HepG2 (cell line): ENCODE results near the gene TTC28. TPM values are rescaled to one million over a fixed set of nuclear protein-coding genes. Genes with fewer than 3 reads are reported as not detected.

Source experiments
- AGO2 ChIP-seq: fragments of 200-400 bp; formaldehyde crosslinking; optimal IDR thresholded peaks from 2 replicates; pipeline ENCODE3; 2017; ENCODE audit warnings: mild to moderate bottlenecking, low read depth, low read length, moderate library complexity
- CAMTA2 ChIP-seq: sonication (generic); formaldehyde crosslinking; IDR thresholded peaks from 2 replicates; pipeline ENCODE4 v1.4.0; 2020; ENCODE audit warnings: mild to moderate bottlenecking, missing genetic modification reagents, borderline replicate concordance
- FLYWCH1 ChIP-seq: sonication (generic); formaldehyde crosslinking; IDR thresholded peaks from 2 replicates; pipeline ENCODE4 v1.8.1; 2023; ENCODE audit warnings: mild to moderate bottlenecking, missing genetic modification reagents
- HNRNPK ChIP-seq: fragments of 200-400 bp; formaldehyde crosslinking; IDR thresholded peaks from 2 replicates; pipeline ENCODE4 v1.6.1; 2018; ENCODE audit warnings: low read length, low read depth, moderate library complexity, mild to moderate bottlenecking; ENCODE audit not compliant: poor library complexity, severe bottlenecking
- JUND ChIP-seq: sonication (generic); formaldehyde crosslinking; IDR thresholded peaks from 2 replicates; pipeline ENCODE4 v1.8.0; 2022; ENCODE audit warnings: mild to moderate bottlenecking, missing genetic modification reagents
- KDM1A ChIP-seq: IDR thresholded peaks from 2 replicates; pipeline ENCODE4 v1.6.1; 2016; ENCODE audit warnings: missing compliant biosample characterization
- KLF9 ChIP-seq: IDR thresholded peaks from 2 replicates; pipeline ENCODE4 v1.6.1; 2016; ENCODE audit warnings: low read depth
- MEIS1 ChIP-seq: sonication (generic); formaldehyde crosslinking; IDR thresholded peaks from 2 replicates; pipeline ENCODE4 v1.9.0; 2021; ENCODE audit warnings: mild to moderate bottlenecking, missing genetic modification reagents, moderate library complexity, borderline replicate concordance
- NFKB2 ChIP-seq: sonication (generic); formaldehyde crosslinking; IDR thresholded peaks from 2 replicates; pipeline ENCODE4 v1.4.0; 2020; ENCODE audit warnings: missing genetic modification reagents, borderline replicate concordance
- SALL1 ChIP-seq: sonication (generic); formaldehyde crosslinking; IDR thresholded peaks from 2 replicates; pipeline ENCODE4 v1.8.0; 2022; ENCODE audit warnings: mild to moderate bottlenecking, missing genetic modification reagents
- SMYD3 ChIP-seq: sonication (generic); formaldehyde crosslinking; IDR thresholded peaks from 2 replicates; pipeline ENCODE4 v1.8.1; 2023; ENCODE audit warnings: mild to moderate bottlenecking, missing genetic modification reagents
- SNAI1 ChIP-seq: sonication (generic); formaldehyde crosslinking; IDR thresholded peaks from 2 replicates; pipeline ENCODE4 v1.5.0; 2020; ENCODE audit warnings: mild to moderate bottlenecking, missing genetic modification reagents, borderline replicate concordance
- YEATS2 ChIP-seq: sonication (generic); formaldehyde crosslinking; IDR thresholded peaks from 2 replicates; pipeline ENCODE4 v1.4.0; 2020; ENCODE audit warnings: missing genetic modification reagents, borderline replicate concordance
- ZBTB33 ChIP-seq: sonication (generic); formaldehyde crosslinking; IDR thresholded peaks from 2 replicates; pipeline ENCODE4 v1.4.0; 2020; ENCODE audit warnings: missing genetic modification reagents
- ZBTB7A ChIP-seq: sonication (generic); formaldehyde crosslinking; IDR thresholded peaks from 2 replicates; pipeline ENCODE4 v1.8.0; 2022; ENCODE audit warnings: mild to moderate bottlenecking, missing genetic modification reagents
- ZMYM3 ChIP-seq: sonication (generic); formaldehyde crosslinking; IDR thresholded peaks from 2 replicates; pipeline ENCODE4 v1.5.1; 2020; ENCODE audit warnings: mild to moderate bottlenecking, missing genetic modification reagents
- ZNF431 ChIP-seq: sonication (generic); formaldehyde crosslinking; IDR thresholded peaks from 2 replicates; pipeline ENCODE4 v1.9.0; 2022; ENCODE audit warnings: missing genetic modification reagents, low read depth, mild to moderate bottlenecking, borderline replicate concordance
- ZNF766 ChIP-seq: sonication (generic); formaldehyde crosslinking; IDR thresholded peaks from 2 replicates; pipeline ENCODE4 v1.5.0; 2020; ENCODE audit warnings: missing genetic modification reagents, borderline replicate concordance
- ZNF839 ChIP-seq: sonication (generic); formaldehyde crosslinking; IDR thresholded peaks from 2 replicates; pipeline ENCODE4 v1.4.0; 2020; ENCODE audit warnings: missing genetic modification reagents, mild to moderate bottlenecking, borderline replicate concordance
- ZSCAN21 ChIP-seq: sonication (generic); formaldehyde crosslinking; IDR thresholded peaks from 2 replicates; pipeline ENCODE4 v1.8.0; 2022; ENCODE audit warnings: mild to moderate bottlenecking, missing genetic modification reagents, moderate library complexity, borderline replicate concordance
- polyA plus RNA-seq, 8 experiments: library from polyadenylated mRNA; depleted of rRNA in 3 of 8; stranded (reverse) in 7 of 8; unstranded in 1 of 8; fragments of >200 nt; fragmentation: Illumina TruSeq in 4 of 8; extraction: Trizol in 4 of 8; gene quantifications; 2 replicates each; pipeline versions ENCODE4 v1.2.1 to v1.2.3, GENCODE V29; 2011 to 2016; ENCODE audit warnings: low read depth in 4 of 8, missing spikeins in 1 of 8, mixed read lengths in 1 of 8; ENCODE audit not compliant: insufficient read depth in 1 of 8
- total RNA-seq, 5 experiments: library from RNA; depleted of rRNA; stranded (reverse); fragments of >200 nt; fragmentation: Illumina TruSeq; extraction: Trizol; gene quantifications; 2 replicates each; pipeline ENCODE4 v1.2.3, GENCODE V29; 2016; ENCODE audit warnings: low read depth in 1 of 5
- TF ChIP-seq, protein P1 (sequence below): sonication (generic); formaldehyde crosslinking; IDR thresholded peaks from 2 replicates; pipeline ENCODE4 v1.5.0; 2020; ENCODE audit warnings: mild to moderate bottlenecking, missing genetic modification reagents, borderline replicate concordance
- TF ChIP-seq, protein P2 (sequence below): sonication (generic); formaldehyde crosslinking; IDR thresholded peaks from 2 replicates; pipeline ENCODE4 v1.5.1; 2020; ENCODE audit warnings: mild to moderate bottlenecking, missing genetic modification reagents

Gene TTC28
- total and polyA plus RNA-seq, 2 of the 13 experiments (the other 11 are each of a cell fraction or from before 2014, with no cell fraction given) = 4.2 to 13.1 TPM

- TF ChIP-seq ZMYM3 (CRISPR knock-in tag) (peak; percentile 57), SALL1 (peak; percentile 74), ZBTB7A (CRISPR knock-in tag) (no peak), ZNF431 (CRISPR knock-in tag) (peak; percentile 69; the same call in 1 of the 2 replicates), MEIS1 (CRISPR knock-in tag) (no peak), ZNF766 (no peak), JUND (CRISPR knock-in tag) (0 out of 2 replicates have a peak, but pooled peaks have one; percentile 12), NFKB2 (CRISPR knock-in tag) (peak; percentile 78; the same call in 1 of the 2 replicates), KDM1A (CRISPR knock-in tag) (no peak), SMYD3 (CRISPR knock-in tag) (no peak), FLYWCH1 (CRISPR knock-in tag) (no peak), ZSCAN21 (CRISPR knock-in tag) (no peak), SNAI1 (CRISPR knock-in tag) (no peak), ZBTB33 (CRISPR knock-in tag) (peak; percentile 21; the same call in 1 of the 2 replicates), HNRNPK (peak; percentile 86), ZNF839 (CRISPR knock-in tag) (no peak), KLF9 (CRISPR knock-in tag) (no peak), CAMTA2 (CRISPR knock-in tag) (no peak), YEATS2 (CRISPR knock-in tag) (no peak), AGO2 (peak; percentile 21)
- TF ChIP-seq, protein P1, sequence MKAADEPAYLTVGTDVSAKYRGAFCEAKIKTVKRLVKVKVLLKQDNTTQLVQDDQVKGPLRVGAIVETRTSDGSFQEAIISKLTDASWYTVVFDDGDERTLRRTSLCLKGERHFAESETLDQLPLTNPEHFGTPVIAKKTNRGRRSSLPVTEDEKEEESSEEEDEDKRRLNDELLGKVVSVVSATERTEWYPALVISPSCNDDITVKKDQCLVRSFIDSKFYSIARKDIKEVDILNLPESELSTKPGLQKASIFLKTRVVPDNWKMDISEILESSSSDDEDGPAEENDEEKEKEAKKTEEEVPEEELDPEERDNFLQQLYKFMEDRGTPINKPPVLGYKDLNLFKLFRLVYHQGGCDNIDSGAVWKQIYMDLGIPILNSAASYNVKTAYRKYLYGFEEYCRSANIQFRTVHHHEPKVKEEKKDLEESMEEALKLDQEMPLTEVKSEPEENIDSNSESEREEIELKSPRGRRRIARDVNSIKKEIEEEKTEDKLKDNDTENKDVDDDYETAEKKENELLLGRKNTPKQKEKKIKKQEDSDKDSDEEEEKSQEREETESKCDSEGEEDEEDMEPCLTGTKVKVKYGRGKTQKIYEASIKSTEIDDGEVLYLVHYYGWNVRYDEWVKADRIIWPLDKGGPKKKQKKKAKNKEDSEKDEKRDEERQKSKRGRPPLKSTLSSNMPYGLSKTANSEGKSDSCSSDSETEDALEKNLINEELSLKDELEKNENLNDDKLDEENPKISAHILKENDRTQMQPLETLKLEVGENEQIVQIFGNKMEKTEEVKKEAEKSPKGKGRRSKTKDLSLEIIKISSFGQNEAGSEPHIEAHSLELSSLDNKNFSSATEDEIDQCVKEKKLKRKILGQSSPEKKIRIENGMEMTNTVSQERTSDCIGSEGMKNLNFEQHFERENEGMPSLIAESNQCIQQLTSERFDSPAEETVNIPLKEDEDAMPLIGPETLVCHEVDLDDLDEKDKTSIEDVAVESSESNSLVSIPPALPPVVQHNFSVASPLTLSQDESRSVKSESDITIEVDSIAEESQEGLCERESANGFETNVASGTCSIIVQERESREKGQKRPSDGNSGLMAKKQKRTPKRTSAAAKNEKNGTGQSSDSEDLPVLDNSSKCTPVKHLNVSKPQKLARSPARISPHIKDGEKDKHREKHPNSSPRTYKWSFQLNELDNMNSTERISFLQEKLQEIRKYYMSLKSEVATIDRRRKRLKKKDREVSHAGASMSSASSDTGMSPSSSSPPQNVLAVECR (CRISPR knock-in tag) = peak; percentile 67; the same call in 1 of the 2 replicates
- TF ChIP-seq, protein P2, sequence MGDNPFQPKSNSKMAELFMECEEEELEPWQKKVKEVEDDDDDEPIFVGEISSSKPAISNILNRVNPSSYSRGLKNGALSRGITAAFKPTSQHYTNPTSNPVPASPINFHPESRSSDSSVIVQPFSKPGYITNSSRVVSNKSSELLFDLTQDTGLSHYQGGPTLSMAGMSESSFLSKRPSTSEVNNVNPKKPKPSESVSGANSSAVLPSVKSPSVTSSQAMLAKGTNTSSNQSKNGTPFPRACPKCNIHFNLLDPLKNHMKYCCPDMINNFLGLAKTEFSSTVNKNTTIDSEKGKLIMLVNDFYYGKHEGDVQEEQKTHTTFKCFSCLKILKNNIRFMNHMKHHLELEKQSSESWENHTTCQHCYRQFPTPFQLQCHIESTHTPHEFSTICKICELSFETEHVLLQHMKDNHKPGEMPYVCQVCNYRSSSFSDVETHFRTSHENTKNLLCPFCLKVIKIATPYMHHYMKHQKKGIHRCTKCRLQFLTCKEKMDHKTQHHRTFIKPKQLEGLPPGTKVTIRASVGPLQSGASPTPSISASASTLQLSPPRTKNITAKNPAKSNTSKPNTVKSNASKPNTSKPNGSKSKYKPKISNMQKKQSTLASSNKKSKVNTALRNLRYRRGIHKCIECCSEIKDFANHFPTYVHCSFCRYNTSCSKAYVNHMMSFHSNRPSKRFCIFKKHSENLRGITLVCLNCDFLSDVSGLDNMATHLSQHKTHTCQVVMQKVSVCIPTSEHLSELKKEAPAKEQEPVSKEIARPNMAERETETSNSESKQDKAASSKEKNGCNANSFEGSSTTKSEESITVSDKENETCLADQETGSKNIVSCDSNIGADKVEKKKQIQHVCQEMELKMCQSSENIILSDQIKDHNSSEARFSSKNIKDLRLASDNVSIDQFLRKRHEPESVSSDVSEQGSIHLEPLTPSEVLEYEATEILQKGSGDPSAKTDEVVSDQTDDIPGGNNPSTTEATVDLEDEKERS (CRISPR knock-in tag) = 0 out of 2 replicates have a peak, but pooled peaks have one; percentile 22
Measured at GRCh38 chr22:28442264-28442710, 237.4 kb downstream of the TTC28 start (continued).
